HEK293T (cell line): ENCODE measurements around the gene FGF14.

Source experiments
- BHLHE40 ChIP-seq: fragments of 450-650 bp; IDR thresholded peaks from 2 replicates; pipeline ENCODE4 v1.6.1; 2016; ENCODE audit warnings: mild to moderate bottlenecking, moderate library complexity, borderline replicate concordance
- FOXA1 ChIP-seq: fragments of 450-650 bp; IDR thresholded peaks from 2 replicates; pipeline ENCODE4 v1.6.1; 2016; ENCODE audit warnings: mild to moderate bottlenecking
- SUZ12 ChIP-seq: fragments of 450-650 bp; IDR thresholded peaks from 2 replicates; pipeline ENCODE4 v1.6.1; 2016; ENCODE audit warnings: mild to moderate bottlenecking
- ZNF384 ChIP-seq: fragments of 450-650 bp; IDR thresholded peaks from 2 replicates; pipeline ENCODE4 v1.6.1; 2016
- TF ChIP-seq, protein P1 (sequence below): fragments of 450-650 bp; IDR thresholded peaks from 2 replicates; pipeline ENCODE4 v1.6.1; 2016

DNA sequence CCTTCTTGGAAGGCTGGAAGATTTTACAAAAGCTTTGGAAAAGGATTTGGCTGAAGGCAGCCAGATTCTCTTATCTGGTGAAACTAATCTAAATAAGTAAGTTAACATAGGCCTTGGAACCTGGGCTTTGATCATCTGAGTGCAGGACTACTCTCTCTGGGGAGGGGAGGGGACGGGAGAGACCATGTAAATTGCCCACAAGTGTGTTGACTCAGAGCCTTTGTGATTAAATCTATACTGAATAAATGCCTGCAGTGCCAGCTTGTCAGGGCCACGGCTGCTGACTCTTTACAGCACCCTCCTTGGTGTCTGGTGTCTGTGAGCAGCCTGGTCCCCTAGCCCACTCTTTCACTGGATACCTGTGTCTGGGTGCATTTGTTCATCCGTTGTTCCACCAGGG, 698.0 kb downstream of the FGF14 start:
- TF ChIP-seq ZNF384 (no peak), SUZ12 (no peak), BHLHE40 (no peak), FOXA1 (no peak)
- TF ChIP-seq, protein P1, sequence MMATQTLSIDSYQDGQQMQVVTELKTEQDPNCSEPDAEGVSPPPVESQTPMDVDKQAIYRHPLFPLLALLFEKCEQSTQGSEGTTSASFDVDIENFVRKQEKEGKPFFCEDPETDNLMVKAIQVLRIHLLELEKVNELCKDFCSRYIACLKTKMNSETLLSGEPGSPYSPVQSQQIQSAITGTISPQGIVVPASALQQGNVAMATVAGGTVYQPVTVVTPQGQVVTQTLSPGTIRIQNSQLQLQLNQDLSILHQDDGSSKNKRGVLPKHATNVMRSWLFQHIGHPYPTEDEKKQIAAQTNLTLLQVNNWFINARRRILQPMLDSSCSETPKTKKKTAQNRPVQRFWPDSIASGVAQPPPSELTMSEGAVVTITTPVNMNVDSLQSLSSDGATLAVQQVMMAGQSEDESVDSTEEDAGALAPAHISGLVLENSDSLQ, result no peak
